ENCODE data around the gene SLC43A2. TPM values are rescaled to one million over a fixed set of nuclear protein-coding genes. Genes with fewer than 3 reads are reported as not detected.
"Not testable (repeated sequence)": the region's sequence is repeated elsewhere in the genome, so short reads cannot be mapped to it uniquely, and the experiment has no call there.

Gene SLC43A2
- total RNA-seq, 2 experiments from 2014 or later: 2.0 to 2.2 TPM

GRCh38 chr17:1565877-1566276, 62.8 kb downstream of the SLC43A2 start:
- H3K27me3 Mint-ChIP-seq: no peaks in the 10 kb centered on the region
- CTCF ChIA-PET: interaction anchor here (0.7 to 1.6 kb wide), 3 partner anchors 8 to 83 kb away, joined by 3 to 10 read pairs (median 4); partner anchors contain the start of gene RILP
- H3K4me1 Mint-ChIP-seq (ENCODE audit: low read depth): peaks cover 32% of the 10 kb centered on the region
- no peaks in the 10 kb centered on the region for H3K36me3 Mint-ChIP-seq
- H3K9me3 Mint-ChIP-seq: no peaks in the 10 kb centered on the region
- DNase-seq: no peak
- intact Hi-C loops (cut with micrococcal nuclease): loop anchor here (1.0 to 2.0 kb wide), 2 partner anchors 41 to 65 kb away; no protein-coding TSS in a partner anchor
- H3K4me3 Mint-ChIP-seq: no peak overlapping the region
- POLR2A ChIA-PET: interaction anchor here (0.5 kb wide), 1 partner anchor 47 kb away, joined by 3 read pairs; no protein-coding TSS in a partner anchor
- peak overlapping the region; percentile 2 for H3K27ac Mint-ChIP-seq

- Mint-ChIP-seq H3K4me3 (peak overlapping the region; percentile 48), H3K4me1 (ENCODE audit: low read depth) (peaks cover 45% of the 10 kb centered on the region), H3K27ac (peak overlapping the region; percentile 34), H3K36me3 (no peaks in the 10 kb centered on the region), H3K27me3 (no peaks in the 10 kb centered on the region), H3K9me3 (no peaks in the 10 kb centered on the region)
- DNase-seq: no peak
- POLR2A ChIA-PET: no interaction called here
- intact Hi-C loops (cut with micrococcal nuclease): loop anchor here (5.0 kb wide), 1 partner anchor 153 kb away; no protein-coding TSS in a partner anchor
- CTCF ChIA-PET: interaction anchor here (1.6 kb wide), 1 partner anchor 66 kb away, joined by 6 read pairs; no protein-coding TSS in a partner anchor
Observed at GRCh38 chr17:1563786-1564613, 64.6 kb downstream of the SLC43A2 start.

GRCh38 chr17:1563471-1563785, 65.2 kb downstream of the SLC43A2 start:
- intact Hi-C loops (cut with micrococcal nuclease): loop anchor here (5.0 kb wide), 1 partner anchor 154 kb away; no protein-coding TSS in a partner anchor
- Mint-ChIP-seq H3K4me1 (ENCODE audit: low read depth) (peaks cover 46% of the 10 kb centered on the region), H3K4me3 (peak overlapping the region; percentile 48), H3K27ac (peak overlapping the region; percentile 34)
- H3K27me3 Mint-ChIP-seq, H3K36me3 Mint-ChIP-seq, DNase-seq, POLR2A ChIA-PET, H3K9me3 Mint-ChIP-seq: not testable (repeated sequence)
- CTCF ChIA-PET: interaction anchor here (1.6 kb wide), 1 partner anchor 66 kb away, joined by 6 read pairs; no protein-coding TSS in a partner anchor

GRCh38 chr17:1562176-1562643, 66.4 kb downstream of the SLC43A2 start:
- no peak overlapping the region for H3K27ac Mint-ChIP-seq
- no peaks in the 10 kb centered on the region for H3K27me3 Mint-ChIP-seq
- peaks cover 2% of the 10 kb centered on the region for H3K36me3 Mint-ChIP-seq
- DNase-seq: no peak
- ChIA-PET CTCF (interaction anchor here (0.5 to 2.0 kb wide), 5 partner anchors 67 to 303 kb away, joined by 3 to 16 read pairs (median 7); partner anchors contain the start of genes RILP and SLC43A2), POLR2A (interaction anchor here (0.7 to 1.0 kb wide), 2 partner anchors 67 to 98 kb away, joined by 3 read pairs; no protein-coding TSS in a partner anchor)
- H3K4me1 Mint-ChIP-seq (ENCODE audit: low read depth): peaks cover 40% of the 10 kb centered on the region
- no peaks in the 10 kb centered on the region for H3K9me3 Mint-ChIP-seq
- peak overlapping the region; percentile 82 for H3K4me3 Mint-ChIP-seq
- intact Hi-C loops (cut with micrococcal nuclease): loop anchor here (1.0 to 5.0 kb wide), 2 partner anchors 46 to 155 kb away; partner anchors contain the start of gene INPP5K

GRCh38 chr17:1561420-1562175, 67.0 kb downstream of the SLC43A2 start:
- intact Hi-C loops (cut with micrococcal nuclease): loop anchor here (1.0 to 5.0 kb wide), 2 partner anchors 45 to 156 kb away; partner anchors contain the start of gene INPP5K
- peak overlapping the region; percentile 82 for H3K4me3 Mint-ChIP-seq
- CTCF ChIA-PET: interaction anchor here (0.7 to 2.0 kb wide), 7 partner anchors 13 to 196 kb away, joined by 3 to 16 read pairs (median 6); partner anchors contain the start of genes RILP and SLC43A2
- DNase-seq: peak; percentile 53
- H3K27me3 Mint-ChIP-seq: no peaks in the 10 kb centered on the region
- H3K4me1 Mint-ChIP-seq (ENCODE audit: low read depth): peaks cover 38% of the 10 kb centered on the region
- peak overlapping the region; percentile 49 for H3K27ac Mint-ChIP-seq
- POLR2A ChIA-PET: no interaction called here
- no peaks in the 10 kb centered on the region for H3K9me3 Mint-ChIP-seq
- peaks cover 5% of the 10 kb centered on the region for H3K36me3 Mint-ChIP-seq

- DNase-seq: no peak
- Mint-ChIP-seq H3K4me1 (ENCODE audit: low read depth) (peaks cover 39% of the 10 kb centered on the region), H3K27me3 (no peaks in the 10 kb centered on the region), H3K4me3 (peak overlapping the region; percentile 82), H3K9me3 (no peaks in the 10 kb centered on the region), H3K27ac (no peak overlapping the region), H3K36me3 (peaks cover 9% of the 10 kb centered on the region)
- intact Hi-C loops (cut with micrococcal nuclease): loop anchor here (5.0 kb wide), 1 partner anchor 156 kb away; no protein-coding TSS in a partner anchor
- POLR2A ChIA-PET: no interaction called here
- CTCF ChIA-PET: interaction anchor here (1.1 to 2.0 kb wide), 6 partner anchors 14 to 196 kb away, joined by 3 to 16 read pairs (median 6); partner anchors contain the start of genes RILP and SLC43A2
Observed at GRCh38 chr17:1560858-1561355, 67.7 kb downstream of the SLC43A2 start.

- Mint-ChIP-seq H3K9me3 (no peaks in the 10 kb centered on the region), H3K27ac (no peak overlapping the region), H3K4me3 (peak overlapping the region; percentile 82), H3K36me3 (peaks cover 12% of the 10 kb centered on the region), H3K27me3 (no peaks in the 10 kb centered on the region), H3K4me1 (ENCODE audit: low read depth) (peaks cover 37% of the 10 kb centered on the region)
- intact Hi-C loops (cut with micrococcal nuclease): loop anchor here (5.0 kb wide), 1 partner anchor 157 kb away; no protein-coding TSS in a partner anchor
- ChIA-PET POLR2A (no interaction called here), CTCF (interaction anchor here (1.1 to 1.8 kb wide), 5 partner anchors 14 to 195 kb away, joined by 3 to 16 read pairs (median 6); partner anchors contain the start of gene SLC43A2)
- DNase-seq: no peak
Observed at GRCh38 chr17:1560101-1560857, 68.4 kb downstream of the SLC43A2 start.

GRCh38 chr17:1559047-1560043, 69.3 kb downstream of the SLC43A2 start:
- H3K27me3 Mint-ChIP-seq: no peaks in the 10 kb centered on the region
- peaks cover 37% of the 10 kb centered on the region for H3K4me1 Mint-ChIP-seq (ENCODE audit: low read depth)
- no peak overlapping the region for H3K27ac Mint-ChIP-seq
- peaks cover 12% of the 10 kb centered on the region for H3K36me3 Mint-ChIP-seq
- ChIA-PET POLR2A (no interaction called here), CTCF (interaction anchor here (0.8 to 2.1 kb wide), 2 partner anchors 15 to 194 kb away, joined by 3 to 10 read pairs; no protein-coding TSS in a partner anchor)
- intact Hi-C loops (cut with micrococcal nuclease): loop anchor here (5.0 kb wide), 1 partner anchor 158 kb away; no protein-coding TSS in a partner anchor
- DNase-seq: no peak
- no peaks in the 10 kb centered on the region for H3K9me3 Mint-ChIP-seq
- no peak overlapping the region for H3K4me3 Mint-ChIP-seq

- CTCF ChIA-PET: interaction anchor here (2.1 kb wide), 1 partner anchor 16 kb away, joined by 10 read pairs; no protein-coding TSS in a partner anchor
Observed at GRCh38 chr17:1558401-1558800, 70.2 kb downstream of the SLC43A2 start.

More at GRCh38 chr17:1558401-1558800, 70.2 kb downstream of the SLC43A2 start:
- H3K36me3 Mint-ChIP-seq: peaks cover 12% of the 10 kb centered on the region
- H3K27ac Mint-ChIP-seq: no peak overlapping the region
- peaks cover 32% of the 10 kb centered on the region for H3K4me1 Mint-ChIP-seq (ENCODE audit: low read depth)
- POLR2A ChIA-PET: no interaction called here
- intact Hi-C loops (cut with micrococcal nuclease): no loop called here
- DNase-seq: no peak
- no peaks in the 10 kb centered on the region for H3K27me3 Mint-ChIP-seq
- no peak overlapping the region for H3K4me3 Mint-ChIP-seq
- no peaks in the 10 kb centered on the region for H3K9me3 Mint-ChIP-seq
